GM23248 (cell line): Measurements from ENCODE around the gene MTPN.

ENCODE experiments used
- EZH2 ChIP-seq: fragments of 200-600 bp; sonication (generic); IDR thresholded peaks from 2 replicates; pipeline ENCODE4 v1.6.1; 2018; ENCODE audit warnings: antibody characterized with exemption, mild to moderate bottlenecking; ENCODE audit not compliant: insufficient read depth, poor library complexity, severe bottlenecking
- EZH2phosphoT487 ChIP-seq: fragments of 200-600 bp; sonication (generic); IDR thresholded peaks from 2 replicates; pipeline ENCODE4 v1.6.1; 2018; ENCODE audit warnings: antibody characterized with exemption, moderate library complexity, mild to moderate bottlenecking, low read depth; ENCODE audit not compliant: insufficient read depth

- TF ChIP-seq EZH2phosphoT487 (no peak), EZH2 (no peak)
Measured at GRCh38 chr7:135894816-135895215, 82.3 kb downstream of the MTPN start.
